SK-N-SH (cell line): ENCODE data around the gene MPEG1.

Source experiments
- EZH2phosphoT487 ChIP-seq: fragments of 200-600 bp; sonication (generic); IDR thresholded peaks from 2 replicates; pipeline ENCODE4 v1.6.1; 2017; ENCODE audit warnings: low read depth, mixed run types, mild to moderate bottlenecking, antibody characterized with exemption, moderate library complexity, borderline replicate concordance
- GATA2 ChIP-seq: sonication (generic); formaldehyde crosslinking; IDR thresholded peaks from 2 replicates; pipeline ENCODE4 v1.5.0; 2020; ENCODE audit warnings: mild to moderate bottlenecking, missing genetic modification reagents
- MXI1 ChIP-seq: IDR thresholded peaks from 2 replicates; pipeline ENCODE4 v1.6.1; 2012; ENCODE audit warnings: mild to moderate bottlenecking, low read depth, low read length, improper control_type of control experiment
- POLR2AphosphoS5 ChIP-seq: IDR thresholded peaks from 2 replicates; pipeline ENCODE4 v1.6.1; 2012; ENCODE audit warnings: low read depth, low read length
- SMC3 ChIP-seq: IDR thresholded peaks from 2 replicates; pipeline ENCODE4 v1.6.1; 2012; ENCODE audit warnings: low read depth, low read length, improper control_type of control experiment
- TAF1 ChIP-seq: IDR thresholded peaks from 2 replicates; pipeline ENCODE4 v1.6.1; 2012; ENCODE audit warnings: low read depth, mild to moderate bottlenecking, low read length, moderate library complexity, borderline replicate concordance
- TF ChIP-seq, protein P1 (sequence below): fragments of 200-600 bp; sonication (generic); IDR thresholded peaks from 2 replicates; pipeline ENCODE4 v1.6.1; 2017; ENCODE audit warnings: antibody characterized with exemption, mild to moderate bottlenecking, moderate library complexity
- TF ChIP-seq, protein P2 (sequence below): IDR thresholded peaks from 2 replicates; pipeline ENCODE4 v1.6.1; 2012; ENCODE audit warnings: mild to moderate bottlenecking, low read depth, low read length, moderate library complexity
- TF ChIP-seq, protein P3 (sequence below): fragments of 150-350 bp; IDR thresholded peaks from 2 replicates; pipeline ENCODE4 v1.6.1; 2016; ENCODE audit warnings: mild to moderate bottlenecking, low read depth, low read length

DNA sequence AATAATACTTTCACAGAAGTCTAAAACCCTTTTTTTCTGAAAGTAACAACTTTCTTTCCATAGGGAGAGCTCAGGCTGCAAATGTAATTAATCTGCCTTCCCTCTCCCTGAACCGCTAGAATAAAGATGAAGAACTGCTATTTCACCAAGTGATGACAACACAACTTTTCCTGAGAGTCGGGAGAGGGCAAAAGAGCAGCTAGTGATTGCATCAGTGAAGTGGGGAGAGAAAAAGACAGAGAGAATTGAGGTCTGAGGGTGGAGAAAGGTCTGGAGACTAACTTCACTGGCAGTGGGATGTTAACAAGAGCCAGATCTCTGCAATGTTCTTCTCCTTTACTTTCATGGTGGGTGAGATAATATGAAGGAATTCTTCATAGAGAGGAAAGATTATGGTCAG, 10.9 kb upstream of the MPEG1 start:
- TF ChIP-seq SMC3 (no peak), EZH2phosphoT487 (no peak), POLR2AphosphoS5 (no peak), GATA2 (CRISPR knock-in tag) (no peak), TAF1 (no peak), MXI1 (no peak)
- TF ChIP-seq, protein P1, sequence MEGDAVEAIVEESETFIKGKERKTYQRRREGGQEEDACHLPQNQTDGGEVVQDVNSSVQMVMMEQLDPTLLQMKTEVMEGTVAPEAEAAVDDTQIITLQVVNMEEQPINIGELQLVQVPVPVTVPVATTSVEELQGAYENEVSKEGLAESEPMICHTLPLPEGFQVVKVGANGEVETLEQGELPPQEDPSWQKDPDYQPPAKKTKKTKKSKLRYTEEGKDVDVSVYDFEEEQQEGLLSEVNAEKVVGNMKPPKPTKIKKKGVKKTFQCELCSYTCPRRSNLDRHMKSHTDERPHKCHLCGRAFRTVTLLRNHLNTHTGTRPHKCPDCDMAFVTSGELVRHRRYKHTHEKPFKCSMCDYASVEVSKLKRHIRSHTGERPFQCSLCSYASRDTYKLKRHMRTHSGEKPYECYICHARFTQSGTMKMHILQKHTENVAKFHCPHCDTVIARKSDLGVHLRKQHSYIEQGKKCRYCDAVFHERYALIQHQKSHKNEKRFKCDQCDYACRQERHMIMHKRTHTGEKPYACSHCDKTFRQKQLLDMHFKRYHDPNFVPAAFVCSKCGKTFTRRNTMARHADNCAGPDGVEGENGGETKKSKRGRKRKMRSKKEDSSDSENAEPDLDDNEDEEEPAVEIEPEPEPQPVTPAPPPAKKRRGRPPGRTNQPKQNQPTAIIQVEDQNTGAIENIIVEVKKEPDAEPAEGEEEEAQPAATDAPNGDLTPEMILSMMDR: no peak
- TF ChIP-seq, protein P2, sequence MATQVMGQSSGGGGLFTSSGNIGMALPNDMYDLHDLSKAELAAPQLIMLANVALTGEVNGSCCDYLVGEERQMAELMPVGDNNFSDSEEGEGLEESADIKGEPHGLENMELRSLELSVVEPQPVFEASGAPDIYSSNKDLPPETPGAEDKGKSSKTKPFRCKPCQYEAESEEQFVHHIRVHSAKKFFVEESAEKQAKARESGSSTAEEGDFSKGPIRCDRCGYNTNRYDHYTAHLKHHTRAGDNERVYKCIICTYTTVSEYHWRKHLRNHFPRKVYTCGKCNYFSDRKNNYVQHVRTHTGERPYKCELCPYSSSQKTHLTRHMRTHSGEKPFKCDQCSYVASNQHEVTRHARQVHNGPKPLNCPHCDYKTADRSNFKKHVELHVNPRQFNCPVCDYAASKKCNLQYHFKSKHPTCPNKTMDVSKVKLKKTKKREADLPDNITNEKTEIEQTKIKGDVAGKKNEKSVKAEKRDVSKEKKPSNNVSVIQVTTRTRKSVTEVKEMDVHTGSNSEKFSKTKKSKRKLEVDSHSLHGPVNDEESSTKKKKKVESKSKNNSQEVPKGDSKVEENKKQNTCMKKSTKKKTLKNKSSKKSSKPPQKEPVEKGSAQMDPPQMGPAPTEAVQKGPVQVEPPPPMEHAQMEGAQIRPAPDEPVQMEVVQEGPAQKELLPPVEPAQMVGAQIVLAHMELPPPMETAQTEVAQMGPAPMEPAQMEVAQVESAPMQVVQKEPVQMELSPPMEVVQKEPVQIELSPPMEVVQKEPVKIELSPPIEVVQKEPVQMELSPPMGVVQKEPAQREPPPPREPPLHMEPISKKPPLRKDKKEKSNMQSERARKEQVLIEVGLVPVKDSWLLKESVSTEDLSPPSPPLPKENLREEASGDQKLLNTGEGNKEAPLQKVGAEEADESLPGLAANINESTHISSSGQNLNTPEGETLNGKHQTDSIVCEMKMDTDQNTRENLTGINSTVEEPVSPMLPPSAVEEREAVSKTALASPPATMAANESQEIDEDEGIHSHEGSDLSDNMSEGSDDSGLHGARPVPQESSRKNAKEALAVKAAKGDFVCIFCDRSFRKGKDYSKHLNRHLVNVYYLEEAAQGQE: no peak
- TF ChIP-seq, protein P3, sequence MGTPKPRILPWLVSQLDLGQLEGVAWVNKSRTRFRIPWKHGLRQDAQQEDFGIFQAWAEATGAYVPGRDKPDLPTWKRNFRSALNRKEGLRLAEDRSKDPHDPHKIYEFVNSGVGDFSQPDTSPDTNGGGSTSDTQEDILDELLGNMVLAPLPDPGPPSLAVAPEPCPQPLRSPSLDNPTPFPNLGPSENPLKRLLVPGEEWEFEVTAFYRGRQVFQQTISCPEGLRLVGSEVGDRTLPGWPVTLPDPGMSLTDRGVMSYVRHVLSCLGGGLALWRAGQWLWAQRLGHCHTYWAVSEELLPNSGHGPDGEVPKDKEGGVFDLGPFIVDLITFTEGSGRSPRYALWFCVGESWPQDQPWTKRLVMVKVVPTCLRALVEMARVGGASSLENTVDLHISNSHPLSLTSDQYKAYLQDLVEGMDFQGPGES: no peak
